Ovary (tissue), 3 donors: Measurements from ENCODE around the gene NEO1.

Experiments
- POLR2A ChIP-seq: fragments of 450-650 bp; IDR thresholded peaks from one replicate; pipeline ENCODE4 v1.6.1; 2017; ENCODE audit warnings: antibody characterized with exemption, mild to moderate bottlenecking, moderate library complexity
- TF ChIP-seq, protein P1 (sequence below), 3 donors: fragments of 450-650 bp in 2 of 3; fragments of 200-600 bp in 1 of 3; IDR thresholded peaks; one replicate each; pipeline versions ENCODE4 v1.5.1 to v1.8.0; 2016 to 2022; ENCODE audit warnings: antibody characterized with exemption in 3 of 3, mild to moderate bottlenecking in 1 of 3
- donor health status: DM: no; HTN: no; CAD: no.

DNA sequence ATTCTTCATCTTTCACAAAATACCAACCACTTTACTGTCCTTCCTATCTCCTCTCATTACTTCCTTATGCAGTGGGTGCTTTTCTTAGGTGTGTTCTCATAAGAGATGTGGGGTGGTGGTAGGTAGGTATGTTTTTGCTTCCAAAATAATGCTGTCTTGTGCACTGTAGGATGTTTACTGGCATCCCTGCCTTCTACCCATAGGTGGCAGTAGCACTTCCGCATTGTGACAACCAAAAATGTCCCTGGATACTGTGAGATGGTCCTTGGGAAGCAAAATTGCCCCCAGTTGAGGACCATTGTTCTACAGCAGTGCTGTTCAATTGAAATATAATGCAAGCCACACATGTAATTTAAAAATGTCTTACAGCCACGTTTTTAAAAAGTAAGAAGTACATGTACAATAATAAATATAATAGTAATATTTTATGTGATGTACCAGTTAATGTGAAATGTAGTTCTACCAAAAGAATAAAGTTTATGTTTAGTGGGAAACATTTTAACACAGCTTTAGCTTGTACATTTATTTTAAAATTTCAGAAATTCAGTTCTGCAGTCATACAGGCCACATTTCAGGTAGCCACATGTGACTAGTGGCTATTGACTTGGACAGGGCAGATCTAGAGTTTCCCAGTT is 75.2 kb downstream of the NEO1 start:
- TF ChIP-seq POLR2A: no peak
- TF ChIP-seq, protein P1, sequence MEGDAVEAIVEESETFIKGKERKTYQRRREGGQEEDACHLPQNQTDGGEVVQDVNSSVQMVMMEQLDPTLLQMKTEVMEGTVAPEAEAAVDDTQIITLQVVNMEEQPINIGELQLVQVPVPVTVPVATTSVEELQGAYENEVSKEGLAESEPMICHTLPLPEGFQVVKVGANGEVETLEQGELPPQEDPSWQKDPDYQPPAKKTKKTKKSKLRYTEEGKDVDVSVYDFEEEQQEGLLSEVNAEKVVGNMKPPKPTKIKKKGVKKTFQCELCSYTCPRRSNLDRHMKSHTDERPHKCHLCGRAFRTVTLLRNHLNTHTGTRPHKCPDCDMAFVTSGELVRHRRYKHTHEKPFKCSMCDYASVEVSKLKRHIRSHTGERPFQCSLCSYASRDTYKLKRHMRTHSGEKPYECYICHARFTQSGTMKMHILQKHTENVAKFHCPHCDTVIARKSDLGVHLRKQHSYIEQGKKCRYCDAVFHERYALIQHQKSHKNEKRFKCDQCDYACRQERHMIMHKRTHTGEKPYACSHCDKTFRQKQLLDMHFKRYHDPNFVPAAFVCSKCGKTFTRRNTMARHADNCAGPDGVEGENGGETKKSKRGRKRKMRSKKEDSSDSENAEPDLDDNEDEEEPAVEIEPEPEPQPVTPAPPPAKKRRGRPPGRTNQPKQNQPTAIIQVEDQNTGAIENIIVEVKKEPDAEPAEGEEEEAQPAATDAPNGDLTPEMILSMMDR (IDR thresholded peaks at IDR 0.05): no peak
